ENCODE results near the gene KRTAP5-2. TPM values are rescaled to one million over a fixed set of nuclear protein-coding genes. Genes with fewer than 3 reads are reported as not detected.

KRTAP5-2 gene
- total RNA-seq, 1 donor from 2014 or later, result not detected

- no peak for TF ChIP-seq CTCF (IDR thresholded peaks at IDR 0.05)
- Histone ChIP-seq H3K4me3 (peak overlapping the region; percentile 46 to 70), H3K36me3 (no peaks in the 10 kb centered on the region), H3K27ac (peak overlapping the region; percentile 75 to 87), H3K9me3 (no peaks in the 10 kb centered on the region), H3K27me3 (no peaks in the 10 kb centered on the region), H3K4me1 (peaks cover 8 to 28% of the 10 kb centered on the region in 2 donors)
- intact Hi-C loops (cut with DNase I), result loop anchor here (1.0 to 5.0 kb wide), 3 partner anchors 11 to 315 kb away; partner anchors contain the start of gene IFITM10
- DNase-seq (ENCODE audit: low spot score in 2 of 2), result no peak
Observed at GRCh38 chr11:1547467-1548098, 50.5 kb downstream of the KRTAP5-2 start.

Other genes with a start within 250 kb of the KRTAP5-2 start
- gene BRSK2, start 208.4 kb downstream of the KRTAP5-2 start, total RNA-seq, result 9.3 TPM
- gene MOB2, start 111.5 kb downstream of the KRTAP5-2 start, total RNA-seq, result 95.4 TPM
- gene DUSP8, start 26.0 kb downstream of the KRTAP5-2 start, total RNA-seq, result 27.0 TPM
- not detected for gene KRTAP5-1, start 13.0 kb downstream of the KRTAP5-2 start, total RNA-seq
- gene KRTAP5-3, start 10.2 kb upstream of the KRTAP5-2 start, total RNA-seq, result not detected
- gene KRTAP5-4, start 23.8 kb upstream of the KRTAP5-2 start, total RNA-seq, result not detected
- not detected for gene KRTAP5-5, start 31.5 kb upstream of the KRTAP5-2 start, total RNA-seq
- not detected for gene KRTAP5-6, start 98.9 kb upstream of the KRTAP5-2 start, total RNA-seq
- gene IFITM10, start 152.3 kb upstream of the KRTAP5-2 start, total RNA-seq, result 2.9 TPM
- gene CTSD, start 165.6 kb upstream of the KRTAP5-2 start, total RNA-seq, result 777 TPM
- gene SYT8, start 236.7 kb upstream of the KRTAP5-2 start, total RNA-seq, result not detected
- not detected for gene TNNI2, start 240.7 kb upstream of the KRTAP5-2 start, total RNA-seq

Measured in ascending aorta (tissue), 2 donors.